HG03135 (cell line): ENCODE measurements around the gene ZBTB12.

Source experiments
- ATAC-seq: cut with Tn5 transposase; IDR thresholded peaks from one replicate; pipeline ENCODE4 v1.9.1; 2021; ENCODE audit warnings: mild to moderate bottlenecking, moderate library complexity; ENCODE audit not compliant: unreplicated experiment

The ZBTB12 gene

GRCh38 chr6:31897612-31898382 lies 4.1 kb downstream of the ZBTB12 start, which contains the start of gene EHMT2:
Gene EHMT2, minus strand, starts transcription at chr6:31897698. Its CDS starts 21 bp downstream, at chr6:31897677.
- peak; percentile 44 for ATAC-seq

GRCh38 chr6:31896856-31897611 lies 4.9 kb downstream of the ZBTB12 start:
- ATAC-seq: no peak

GRCh38 chr6:31896493-31896855 lies 5.4 kb downstream of the ZBTB12 start:
- ATAC-seq: no peak

- ATAC-seq: no peak
Measured at GRCh38 chr6:31892821-31893220, 9.1 kb downstream of the ZBTB12 start.

GRCh38 chr6:31889331-31889972 lies 12.4 kb downstream of the ZBTB12 start:
- no peak for ATAC-seq

GRCh38 chr6:31888276-31889258 lies 13.3 kb downstream of the ZBTB12 start:
- no peak for ATAC-seq

GRCh38 chr6:31887173-31888007 lies 14.5 kb downstream of the ZBTB12 start:
- no peak for ATAC-seq

- no peak for ATAC-seq
Measured at GRCh38 chr6:31886541-31886991, 15.3 kb downstream of the ZBTB12 start.

- ATAC-seq: no peak
Measured at GRCh38 chr6:31884528-31885035, 17.3 kb downstream of the ZBTB12 start.

GRCh38 chr6:31883676-31884075 lies 18.2 kb downstream of the ZBTB12 start:
- ATAC-seq: no peak

- ATAC-seq: no peak
Measured at GRCh38 chr6:31882344-31882743, 19.5 kb downstream of the ZBTB12 start.

- no peak for ATAC-seq
Measured at GRCh38 chr6:31881136-31881859, 20.6 kb downstream of the ZBTB12 start.

GRCh38 chr6:31880616-31881015 lies 21.3 kb downstream of the ZBTB12 start:
- ATAC-seq: no peak

- no peak for ATAC-seq
Measured at GRCh38 chr6:31879901-31880300, 22.0 kb downstream of the ZBTB12 start.

- no peak for ATAC-seq
Measured at GRCh38 chr6:31879143-31879542, 22.7 kb downstream of the ZBTB12 start.

GRCh38 chr6:31878726-31879125 lies 23.2 kb downstream of the ZBTB12 start, which contains the start of gene SLC44A4:
Gene SLC44A4, minus strand, starts transcription at chr6:31878997. Its CDS starts 17 bp downstream, at chr6:31878980.
- ATAC-seq: no peak

- no peak for ATAC-seq
Measured at GRCh38 chr6:31878222-31878621, 23.7 kb downstream of the ZBTB12 start.

GRCh38 chr6:31877651-31878161 lies 24.2 kb downstream of the ZBTB12 start:
- no peak for ATAC-seq
